GM18907 (cell line): ENCODE measurements around the gene PITPNC1.
"Not testable (repeated sequence)": the region's sequence is repeated elsewhere in the genome, so short reads cannot be mapped to it uniquely, and the experiment has no call there.

ENCODE experiments used
- ATAC-seq: cut with Tn5 transposase; IDR thresholded peaks from one replicate; pipeline ENCODE4 v1.9.1; 2021; ENCODE audit warnings: mild to moderate bottlenecking, moderate library complexity; ENCODE audit not compliant: unreplicated experiment

The PITPNC1 gene

GRCh38 chr17:67503739-67504138, 126.7 kb downstream of the PITPNC1 start:
- ATAC-seq = no peak

- ATAC-seq = no peak
Measured at GRCh38 chr17:67504182-67504581, 127.1 kb downstream of the PITPNC1 start.

DNA sequence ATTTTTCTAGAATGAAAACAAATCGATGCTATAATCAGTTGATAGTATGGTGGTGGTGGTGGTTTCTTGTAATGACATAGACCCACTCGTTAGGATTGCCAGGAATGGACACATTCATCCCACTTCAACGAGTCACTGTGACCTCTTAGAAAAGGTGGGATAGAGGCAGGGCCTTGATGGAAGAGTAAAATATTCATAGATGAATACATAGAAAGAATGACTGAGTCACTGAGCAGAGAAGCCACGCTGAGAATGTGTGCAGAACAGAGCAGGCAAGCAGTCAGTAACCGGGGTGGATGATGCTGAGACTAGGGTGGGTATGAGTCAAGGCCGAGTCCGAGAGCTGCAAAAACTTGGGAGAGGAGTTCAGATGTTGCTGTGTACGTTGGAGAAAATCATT, 129.9 kb downstream of the PITPNC1 start:
- no peak for ATAC-seq

DNA sequence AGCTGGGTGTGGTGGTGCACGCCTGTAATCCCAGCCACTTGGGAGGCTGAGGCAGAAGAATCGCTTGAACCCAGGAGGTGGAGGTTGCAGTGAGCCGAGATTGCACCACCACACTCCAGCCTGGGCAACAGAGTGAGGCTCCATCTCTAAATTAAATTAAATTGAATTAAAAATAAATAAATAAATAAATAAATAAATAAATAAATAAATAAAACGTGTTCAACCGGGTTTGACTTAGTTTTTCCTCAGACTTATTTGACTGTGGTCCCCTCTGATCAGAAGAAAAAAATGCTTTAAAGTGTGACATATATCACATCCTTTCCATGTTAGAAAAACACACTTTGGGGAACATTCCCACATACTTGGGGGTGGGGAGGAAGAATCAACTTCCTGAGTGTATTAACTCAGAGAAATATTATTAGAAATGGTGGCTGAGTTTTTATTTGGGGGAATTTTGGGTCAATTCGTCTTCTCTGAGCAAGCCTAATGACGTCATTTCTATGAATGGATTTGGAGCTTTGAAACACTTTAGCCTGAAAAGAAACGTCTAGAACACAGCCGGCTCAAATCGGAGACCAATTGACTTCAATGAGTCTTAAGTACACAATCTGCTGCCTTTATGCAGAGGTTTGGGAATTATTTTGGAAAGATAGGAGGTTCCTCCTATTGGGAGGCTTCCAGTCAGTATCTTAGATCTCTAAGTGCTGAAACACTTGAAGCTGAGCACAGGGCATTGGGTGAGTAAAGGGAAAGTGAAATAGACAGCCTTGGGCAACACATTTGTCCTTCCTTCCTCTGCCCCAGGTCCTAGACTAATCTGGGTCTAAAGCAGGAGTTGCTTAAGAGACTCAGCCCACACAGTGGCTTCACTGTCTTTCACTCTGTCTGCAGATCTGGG, 132.6 kb downstream of the PITPNC1 start:
- ATAC-seq = no peak

- ATAC-seq = no peak
Measured at GRCh38 chr17:67511012-67511411, 133.9 kb downstream of the PITPNC1 start.

DNA sequence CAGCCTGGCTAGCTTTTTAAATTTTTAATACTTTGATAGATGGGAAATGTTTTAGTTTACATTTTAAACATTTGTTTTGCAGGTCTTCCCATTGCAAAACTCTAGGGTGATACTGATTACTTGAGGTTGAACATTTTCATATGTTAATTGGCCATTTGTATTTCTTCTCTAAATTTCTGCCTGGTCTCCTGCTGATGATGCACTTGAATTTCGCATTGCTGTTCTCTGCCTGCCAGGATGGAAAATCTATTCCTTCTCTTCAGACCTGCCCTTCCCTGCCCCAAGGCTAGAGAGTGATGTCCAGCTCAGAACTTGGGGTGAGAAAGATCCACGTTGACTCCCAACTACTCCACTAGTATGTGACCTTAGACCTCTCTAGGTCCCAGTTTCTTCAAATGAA, 134.7 kb downstream of the PITPNC1 start:
- no peak for ATAC-seq

- ATAC-seq = no peak
Measured at GRCh38 chr17:67514998-67515397, 137.9 kb downstream of the PITPNC1 start.

GRCh38 chr17:67515490-67516083, 138.5 kb downstream of the PITPNC1 start:
- ATAC-seq = no peak

DNA sequence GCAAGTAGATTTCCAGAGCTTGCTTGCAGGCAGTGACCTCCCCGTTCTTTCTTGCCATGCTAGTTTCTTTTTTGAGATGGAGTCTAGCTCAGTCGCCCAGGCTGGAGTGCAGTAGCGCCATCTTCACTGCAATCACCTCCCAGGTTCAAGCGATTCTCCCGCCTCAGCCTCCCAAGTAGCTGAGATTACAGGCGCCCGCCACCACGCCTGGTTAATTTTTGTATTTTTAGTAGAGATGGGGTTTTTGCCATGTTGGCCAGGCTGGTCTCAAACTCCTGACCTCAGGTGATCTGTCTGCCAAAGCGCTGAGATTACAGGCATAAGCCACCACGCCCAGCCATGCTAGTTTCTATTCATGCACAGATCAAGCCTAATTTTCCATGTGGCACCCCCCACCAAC, 139.5 kb downstream of the PITPNC1 start:
- ATAC-seq = not testable (repeated sequence)

DNA sequence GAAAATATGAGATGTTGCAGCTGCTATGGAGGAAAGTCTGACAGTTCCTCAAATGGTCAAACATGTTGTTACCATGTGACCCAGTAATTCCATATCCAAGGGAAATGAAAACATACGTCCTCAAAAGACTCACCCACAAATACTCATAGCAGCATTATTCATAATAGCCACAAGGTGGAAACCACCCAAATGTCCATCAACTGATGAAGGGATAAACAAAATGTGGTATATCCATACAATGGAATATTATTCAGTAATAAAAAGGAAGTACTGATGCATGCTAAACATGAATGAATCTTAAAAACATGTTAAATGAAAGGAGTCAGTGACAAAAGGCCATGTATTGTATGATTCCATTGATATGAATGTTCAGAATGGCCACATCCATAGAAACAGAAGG, 140.2 kb downstream of the PITPNC1 start:
- ATAC-seq = no peak

DNA sequence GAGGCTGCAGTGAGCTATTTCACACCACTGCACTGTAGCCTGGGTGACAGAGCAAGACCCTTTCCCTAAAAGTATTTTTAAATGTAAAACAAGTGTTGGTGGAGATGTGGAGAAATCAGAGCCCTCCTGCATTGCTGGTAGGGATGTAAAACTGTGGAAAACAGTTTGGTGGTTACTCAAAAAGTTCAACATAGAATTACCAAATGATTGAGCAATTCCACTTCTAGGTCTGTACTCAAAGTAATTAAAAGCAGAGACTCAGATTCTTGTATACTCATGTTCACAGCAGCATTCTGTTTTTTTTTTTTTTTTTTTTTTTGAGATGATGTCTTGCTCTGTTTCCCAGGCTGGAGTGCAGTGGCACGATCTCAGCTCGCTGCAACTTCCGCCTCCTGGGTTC, 141.8 kb downstream of the PITPNC1 start:
- ATAC-seq = no peak

- ATAC-seq = no peak
Measured at GRCh38 chr17:67519801-67520251, 142.7 kb downstream of the PITPNC1 start.

GRCh38 chr17:67520252-67520906, 143.3 kb downstream of the PITPNC1 start:
- no peak for ATAC-seq

- ATAC-seq = no peak
Measured at GRCh38 chr17:67520916-67521774, 144.1 kb downstream of the PITPNC1 start.

DNA sequence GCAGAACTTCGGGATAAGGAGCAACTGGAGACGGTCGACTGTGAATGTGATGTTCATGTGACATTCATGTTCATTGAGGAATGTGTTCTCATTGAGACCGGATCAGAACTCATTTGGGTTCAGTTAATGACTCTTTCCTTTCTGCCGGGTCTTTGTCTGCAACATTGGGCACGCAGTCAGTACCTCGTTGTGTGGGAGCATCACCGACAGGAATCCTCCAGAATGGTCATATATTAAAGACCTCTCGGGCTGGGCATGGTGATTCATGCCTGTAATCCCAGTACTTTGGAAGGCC, 144.6 kb downstream of the PITPNC1 start:
- ATAC-seq = no peak

GRCh38 chr17:67523101-67523500, 146.0 kb downstream of the PITPNC1 start:
- no peak for ATAC-seq

- ATAC-seq = no peak
Measured at GRCh38 chr17:67525239-67526135, 148.4 kb downstream of the PITPNC1 start.

DNA sequence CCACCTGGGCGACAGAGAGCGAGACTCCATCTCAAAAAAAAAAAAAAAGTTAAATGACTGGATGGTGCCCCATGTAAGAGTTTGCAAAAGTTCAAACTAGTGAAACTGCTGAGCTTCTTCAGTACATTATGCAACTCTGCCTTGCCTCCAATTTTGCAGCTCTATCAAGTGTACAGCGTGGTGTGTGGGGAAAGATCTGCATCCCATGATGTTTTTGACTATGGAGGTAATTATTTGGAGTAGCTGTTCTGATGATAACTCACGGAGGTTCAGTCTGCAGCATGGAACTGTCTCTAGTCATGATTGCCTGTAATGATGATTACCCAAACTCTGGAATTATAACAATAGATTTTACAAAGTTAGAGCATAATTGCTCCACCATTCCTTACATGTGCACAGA, 149.6 kb downstream of the PITPNC1 start:
- ATAC-seq = no peak

DNA sequence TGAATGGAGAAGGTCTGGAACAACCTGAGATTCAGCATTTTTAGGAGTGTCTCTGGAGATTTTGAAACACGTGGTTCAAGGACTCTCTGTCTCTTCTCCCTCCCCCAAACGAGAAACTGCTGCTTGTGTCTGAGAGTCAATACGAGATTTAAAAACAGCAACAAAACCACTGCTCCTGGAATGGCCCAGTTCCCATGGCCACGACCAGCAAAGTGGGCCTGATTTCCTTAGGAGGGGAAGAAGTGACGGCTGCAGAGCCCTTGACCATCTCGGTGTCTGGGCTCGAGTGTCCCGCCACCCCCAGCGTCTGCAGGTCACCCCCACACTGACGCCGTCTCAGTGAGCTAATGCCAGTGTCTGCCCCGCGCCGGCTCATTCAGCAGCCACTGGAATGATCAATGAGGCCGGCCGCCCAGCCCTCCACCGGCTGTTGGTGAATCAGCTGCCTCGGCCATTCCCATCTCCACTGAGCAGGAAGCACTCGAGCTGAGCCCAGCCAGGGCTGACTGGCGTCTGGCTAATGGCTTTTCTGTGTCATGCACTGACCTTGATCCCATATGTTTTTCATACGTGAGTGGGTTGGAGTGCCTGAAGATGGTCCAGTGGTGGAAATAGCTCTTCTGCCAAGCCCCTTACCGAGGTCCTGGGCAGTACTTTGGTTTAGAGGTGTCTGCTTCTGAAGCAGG, 151.8 kb downstream of the PITPNC1 start:
- ATAC-seq = no peak
